ENCODE measurements around the gene PRKCH.

The PRKCH gene

GRCh38 chr14:61561104-61561503 lies 239.7 kb downstream of the PRKCH start:
- H3K4me3 ChIP-seq (ENCODE audit: low read depth, low read length): no peak overlapping the region
- peak; percentile 35 for TF ChIP-seq CTCF (IDR thresholded peaks at IDR 0.05; ENCODE audit: low read depth, low read length, missing control alignments)
- in situ Hi-C loops (cut with HindIII; ENCODE audit: low sequenced_read_pairs): no loop called here
- DNase-seq (ENCODE audit: low read depth): no peak

DNA sequence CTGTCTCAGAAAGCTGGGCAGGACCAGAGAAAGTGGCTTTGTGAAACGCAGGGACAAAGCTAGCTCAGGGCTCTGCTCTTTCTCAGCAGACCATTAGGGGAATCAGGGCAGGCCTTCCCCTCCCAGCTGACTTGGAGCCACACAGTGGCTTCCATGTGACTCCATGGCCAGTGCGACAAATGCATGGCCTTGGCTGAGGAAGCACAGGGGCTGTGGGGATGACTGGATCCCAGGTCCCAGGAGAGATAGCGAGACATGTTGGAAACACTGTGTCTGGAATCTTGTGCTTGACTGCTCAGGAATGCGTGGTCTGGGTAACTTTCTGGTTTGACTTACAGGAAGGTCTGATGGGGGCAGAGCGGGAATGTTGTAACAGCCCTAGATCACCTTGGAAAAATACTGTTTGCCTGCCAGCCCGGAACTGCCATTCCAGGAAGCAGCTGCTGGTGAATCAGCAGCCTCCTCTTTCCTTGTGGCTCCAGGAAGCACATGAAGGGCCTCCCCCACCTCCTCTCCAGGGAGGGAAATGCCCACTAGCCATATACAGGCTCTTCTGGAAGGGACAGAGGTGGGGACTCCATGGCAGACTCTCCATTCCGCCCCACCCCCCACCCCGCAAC lies 240.4 kb downstream of the PRKCH start:
- in situ Hi-C loops (cut with HindIII; ENCODE audit: low sequenced_read_pairs): no loop called here
- TF ChIP-seq CTCF (IDR thresholded peaks at IDR 0.05; ENCODE audit: low read depth, low read length, missing control alignments): no peak
- peak; percentile 96 for DNase-seq (ENCODE audit: low read depth)
- no peak overlapping the region for H3K4me3 ChIP-seq (ENCODE audit: low read depth, low read length)

- peak; percentile 98 for DNase-seq (ENCODE audit: low read depth)
- in situ Hi-C loops (cut with HindIII; ENCODE audit: low sequenced_read_pairs): no loop called here
- no peak overlapping the region for H3K4me3 ChIP-seq (ENCODE audit: low read depth, low read length)
- TF ChIP-seq CTCF (IDR thresholded peaks at IDR 0.05; ENCODE audit: low read depth, low read length, missing control alignments): no peak
Observed at GRCh38 chr14:61562321-61563161, 241.2 kb downstream of the PRKCH start.

DNA sequence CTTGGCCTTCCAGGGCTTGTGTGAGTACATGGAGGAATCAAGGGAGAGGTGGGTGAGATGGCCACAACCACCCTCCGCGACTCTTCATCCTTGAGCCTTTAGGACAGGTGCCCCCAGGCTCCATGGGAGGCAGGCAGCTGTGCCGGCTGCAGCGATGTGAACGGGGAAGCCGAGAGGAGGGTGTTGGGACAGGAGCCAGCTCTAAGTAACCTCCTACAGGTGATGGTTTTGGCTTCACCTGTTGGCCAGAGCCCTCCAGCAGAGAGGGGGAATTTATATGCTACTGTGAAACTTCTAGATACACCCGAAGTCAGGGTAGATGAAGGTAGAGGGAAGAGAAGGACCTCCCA lies 241.8 kb downstream of the PRKCH start:
- H3K4me3 ChIP-seq (ENCODE audit: low read depth, low read length): no peak overlapping the region
- no peak for TF ChIP-seq CTCF (IDR thresholded peaks at IDR 0.05; ENCODE audit: low read depth, low read length, missing control alignments)
- DNase-seq (ENCODE audit: low read depth): no peak
- in situ Hi-C loops (cut with HindIII; ENCODE audit: low sequenced_read_pairs): no loop called here

DNA sequence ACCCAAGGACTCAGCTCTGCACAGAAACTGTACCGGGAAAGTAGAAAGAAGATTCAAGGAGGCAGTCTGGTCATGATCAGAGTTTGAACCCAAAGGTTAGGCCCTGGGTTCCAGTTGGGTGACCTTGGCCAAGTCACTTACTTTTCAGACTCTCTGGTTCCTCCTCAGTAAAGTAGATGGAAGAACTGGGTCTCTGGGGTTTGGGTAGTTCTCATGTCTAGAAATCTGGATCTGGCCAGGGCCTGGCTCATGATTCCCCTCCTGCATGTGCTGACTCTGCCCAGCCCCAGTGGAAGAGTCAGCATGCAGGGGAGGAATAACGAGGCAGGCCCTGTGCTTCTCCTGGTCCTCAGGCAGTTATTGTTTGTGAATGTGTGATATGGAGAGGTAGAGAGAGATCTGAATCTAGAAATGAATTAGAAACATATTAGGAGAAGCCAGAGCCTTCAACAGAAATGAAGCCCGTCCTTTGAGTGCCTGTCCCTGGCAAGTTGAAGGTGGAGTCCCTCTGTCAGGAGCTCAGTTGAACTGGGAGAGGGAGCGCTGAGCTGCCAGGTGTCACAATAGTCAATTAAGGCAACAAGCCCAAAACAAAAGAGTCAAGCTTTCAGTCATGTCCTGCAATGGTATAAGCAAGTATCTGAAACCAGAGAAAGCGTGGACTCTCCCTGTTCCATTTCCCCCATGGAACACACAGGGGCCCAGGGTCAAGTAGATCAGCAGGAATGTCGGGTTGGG lies 242.7 kb downstream of the PRKCH start:
- in situ Hi-C loops (cut with HindIII; ENCODE audit: low sequenced_read_pairs): no loop called here
- TF ChIP-seq CTCF (IDR thresholded peaks at IDR 0.05; ENCODE audit: low read depth, low read length, missing control alignments): no peak
- no peak for DNase-seq (ENCODE audit: low read depth)
- no peak overlapping the region for H3K4me3 ChIP-seq (ENCODE audit: low read depth, low read length)

DNA sequence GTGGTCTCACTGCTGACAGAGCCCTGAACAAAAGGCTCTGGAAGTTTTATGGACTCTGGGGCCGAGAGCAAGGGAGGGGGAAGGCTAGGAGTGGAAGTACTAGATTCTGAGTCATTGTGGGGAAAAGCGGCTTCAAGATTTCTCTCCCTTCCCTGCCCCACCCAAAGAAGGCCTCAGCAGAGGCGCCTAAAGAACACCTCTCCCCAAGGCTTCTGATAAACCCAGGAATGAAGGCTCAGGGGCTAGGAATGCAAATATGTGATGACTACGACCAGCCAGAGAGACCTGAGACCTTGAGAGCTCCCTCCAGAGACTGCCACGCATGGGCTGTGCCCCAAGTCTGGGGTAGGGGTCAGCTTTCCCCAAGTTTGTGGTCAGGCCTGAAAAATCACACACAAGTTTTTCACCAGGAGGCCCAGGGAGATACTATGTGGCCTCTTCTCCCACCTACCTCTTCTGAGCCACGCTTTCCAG lies 243.3 kb downstream of the PRKCH start:
- peak; percentile 84 for DNase-seq (ENCODE audit: low read depth)
- in situ Hi-C loops (cut with HindIII; ENCODE audit: low sequenced_read_pairs): no loop called here
- no peak overlapping the region for H3K4me3 ChIP-seq (ENCODE audit: low read depth, low read length)
- no peak for TF ChIP-seq CTCF (IDR thresholded peaks at IDR 0.05; ENCODE audit: low read depth, low read length, missing control alignments)

All from astrocyte of the cerebellum (primary cell).